Progenitor cell of endocrine pancreas (in vitro differentiated cells): ENCODE results near the gene EREG. TPM values are rescaled to one million over a fixed set of nuclear protein-coding genes. Genes with fewer than 3 reads are reported as not detected.
"Not testable (repeated sequence)": the region's sequence is repeated elsewhere in the genome, so short reads cannot be mapped to it uniquely, and the experiment has no call there.

Source experiments
- DNase-seq: peaks from one replicate; pipeline ENCODE4 v3.0.0; 2021; ENCODE audit warnings: low spot score; ENCODE audit not compliant: unreplicated experiment
- H3K27ac Mint-ChIP-seq: 2 replicates; pipeline ENCODE4 v1.8.0; 2021; ENCODE audit warnings: mild to moderate bottlenecking, moderate library complexity, mixed read lengths
- H3K27me3 Mint-ChIP-seq: 2 replicates; pipeline ENCODE4 v1.8.0; 2021; ENCODE audit warnings: mixed read lengths
- H3K36me3 Mint-ChIP-seq: 2 replicates; pipeline ENCODE4 v1.8.0; 2022; ENCODE audit warnings: mixed read lengths; ENCODE audit not compliant: insufficient read depth
- H3K4me1 Mint-ChIP-seq: 2 replicates; pipeline ENCODE4 v1.8.0; 2021; ENCODE audit warnings: low read depth, mixed read lengths
- H3K4me3 Mint-ChIP-seq: 2 replicates; pipeline ENCODE4 v1.8.0; 2021; ENCODE audit warnings: low read depth, mild to moderate bottlenecking, moderate library complexity, mixed read lengths
- H3K9me3 Mint-ChIP-seq: 2 replicates; pipeline ENCODE4 v1.8.0; 2021; ENCODE audit warnings: low read depth, mixed read lengths
- CTCF ChIP-seq: fragments of 200-600 bp; sonication (generic); IDR thresholded peaks from one replicate; pipeline ENCODE4 v1.5.0; 2021; ENCODE audit warnings: antibody characterized with exemption, mild to moderate bottlenecking; ENCODE audit not compliant: unreplicated experiment
- total RNA-seq: library from RNA; stranded (reverse); gene quantifications from 2 replicates; pipeline ENCODE4 v1.2.1, GENCODE V29; 2021

EREG gene
- total RNA-seq, 1 donor from 2014 or later: not detected

GRCh38 chr4:74391346-74391745, 26.4 kb downstream of the EREG start:
- TF ChIP-seq CTCF: no peak
- DNase-seq: no peak
- H3K4me1 Mint-ChIP-seq: no peaks in the 10 kb centered on the region
- H3K36me3 Mint-ChIP-seq: no peaks in the 10 kb centered on the region
- no peaks in the 10 kb centered on the region for H3K9me3 Mint-ChIP-seq
- no peaks in the 10 kb centered on the region for H3K27me3 Mint-ChIP-seq
- H3K4me3 Mint-ChIP-seq: no peak overlapping the region
- H3K27ac Mint-ChIP-seq: no peak overlapping the region

- H3K27ac Mint-ChIP-seq: no peak overlapping the region
- H3K4me3 Mint-ChIP-seq: no peak overlapping the region
- H3K9me3 Mint-ChIP-seq: no peaks in the 10 kb centered on the region
- no peaks in the 10 kb centered on the region for H3K4me1 Mint-ChIP-seq
- DNase-seq: no peak
- TF ChIP-seq CTCF: no peak
- H3K36me3 Mint-ChIP-seq: no peaks in the 10 kb centered on the region
- H3K27me3 Mint-ChIP-seq: no peaks in the 10 kb centered on the region
Measured at GRCh38 chr4:74391890-74392475, 27.0 kb downstream of the EREG start.

GRCh38 chr4:74394476-74395136, 29.7 kb downstream of the EREG start:
- H3K36me3 Mint-ChIP-seq: no peaks in the 10 kb centered on the region
- no peak overlapping the region for H3K4me3 Mint-ChIP-seq
- H3K27me3 Mint-ChIP-seq: no peaks in the 10 kb centered on the region
- H3K27ac Mint-ChIP-seq: no peak overlapping the region
- peaks cover 3% of the 10 kb centered on the region for H3K9me3 Mint-ChIP-seq
- TF ChIP-seq CTCF: no peak
- H3K4me1 Mint-ChIP-seq: no peaks in the 10 kb centered on the region
- no peak for DNase-seq

GRCh38 chr4:74395633-74396032, 30.7 kb downstream of the EREG start:
- no peak for TF ChIP-seq CTCF
- Mint-ChIP-seq H3K9me3 (peaks cover 3% of the 10 kb centered on the region), H3K4me3 (no peak overlapping the region), H3K4me1 (no peaks in the 10 kb centered on the region), H3K27ac (no peak overlapping the region), H3K27me3 (no peaks in the 10 kb centered on the region), H3K36me3 (no peaks in the 10 kb centered on the region)
- DNase-seq: no peak

GRCh38 chr4:74397748-74398426, 32.9 kb downstream of the EREG start:
- Mint-ChIP-seq H3K9me3 (peaks cover 3% of the 10 kb centered on the region), H3K27me3 (no peaks in the 10 kb centered on the region), H3K4me1 (no peaks in the 10 kb centered on the region), H3K27ac (no peak overlapping the region), H3K36me3 (no peaks in the 10 kb centered on the region), H3K4me3 (no peak overlapping the region)
- no peak for TF ChIP-seq CTCF
- DNase-seq: no peak

GRCh38 chr4:74398894-74399589, 34.1 kb downstream of the EREG start:
- H3K9me3 Mint-ChIP-seq, H3K27me3 Mint-ChIP-seq, DNase-seq, H3K27ac Mint-ChIP-seq, H3K4me1 Mint-ChIP-seq, H3K4me3 Mint-ChIP-seq, H3K36me3 Mint-ChIP-seq: not testable (repeated sequence)
